ENCODE measurements around the gene KLHL7.

- TF ChIP-seq, protein P1, sequence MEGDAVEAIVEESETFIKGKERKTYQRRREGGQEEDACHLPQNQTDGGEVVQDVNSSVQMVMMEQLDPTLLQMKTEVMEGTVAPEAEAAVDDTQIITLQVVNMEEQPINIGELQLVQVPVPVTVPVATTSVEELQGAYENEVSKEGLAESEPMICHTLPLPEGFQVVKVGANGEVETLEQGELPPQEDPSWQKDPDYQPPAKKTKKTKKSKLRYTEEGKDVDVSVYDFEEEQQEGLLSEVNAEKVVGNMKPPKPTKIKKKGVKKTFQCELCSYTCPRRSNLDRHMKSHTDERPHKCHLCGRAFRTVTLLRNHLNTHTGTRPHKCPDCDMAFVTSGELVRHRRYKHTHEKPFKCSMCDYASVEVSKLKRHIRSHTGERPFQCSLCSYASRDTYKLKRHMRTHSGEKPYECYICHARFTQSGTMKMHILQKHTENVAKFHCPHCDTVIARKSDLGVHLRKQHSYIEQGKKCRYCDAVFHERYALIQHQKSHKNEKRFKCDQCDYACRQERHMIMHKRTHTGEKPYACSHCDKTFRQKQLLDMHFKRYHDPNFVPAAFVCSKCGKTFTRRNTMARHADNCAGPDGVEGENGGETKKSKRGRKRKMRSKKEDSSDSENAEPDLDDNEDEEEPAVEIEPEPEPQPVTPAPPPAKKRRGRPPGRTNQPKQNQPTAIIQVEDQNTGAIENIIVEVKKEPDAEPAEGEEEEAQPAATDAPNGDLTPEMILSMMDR (IDR thresholded peaks at IDR 0.05; ENCODE audit: insufficient read depth, low read depth, low read length) = no peak
- TF ChIP-seq EZH2 (IDR thresholded peaks at IDR 0.05; ENCODE audit: insufficient read depth, low read length) = no peak
Measured at GRCh38 chr7:23135755-23136154, 30.2 kb downstream of the KLHL7 start.

Measured in astrocyte (in vitro differentiated cells and primary cell).